GM19239 (cell line): ENCODE data around the gene CDCA4.
A peak's percentile ranks its signal among the peaks of the same experiment; 100 is the strongest.
"Not testable (repeated sequence)": the region's sequence is repeated elsewhere in the genome, so short reads cannot be mapped to it uniquely, and the experiment has no call there.

ENCODE experiments used
- DNase-seq: peaks from one replicate; pipeline ENCODE4 v3.0.0; 2011; ENCODE audit warnings: low spot score; ENCODE audit not compliant: insufficient read length
- FAIRE-seq: peaks from 2 replicates; lab custom pipeline; 2011; peaks lifted over from hg19 to GRCh38; lab: Jason Lieb, UNC

The CDCA4 gene

GRCh38 chr14:105039458-105040205, 18.7 kb upstream of the CDCA4 start:
- DNase-seq (no peak), FAIRE-seq (no peak)

GRCh38 chr14:105035616-105036015, 14.7 kb upstream of the CDCA4 start:
- not testable (repeated sequence) for DNase-seq, FAIRE-seq

GRCh38 chr14:105034315-105035039, 13.6 kb upstream of the CDCA4 start:
- FAIRE-seq (no peak), DNase-seq (no peak)

GRCh38 chr14:105033412-105033900, 12.6 kb upstream of the CDCA4 start:
- not testable (repeated sequence) for DNase-seq, FAIRE-seq

DNA sequence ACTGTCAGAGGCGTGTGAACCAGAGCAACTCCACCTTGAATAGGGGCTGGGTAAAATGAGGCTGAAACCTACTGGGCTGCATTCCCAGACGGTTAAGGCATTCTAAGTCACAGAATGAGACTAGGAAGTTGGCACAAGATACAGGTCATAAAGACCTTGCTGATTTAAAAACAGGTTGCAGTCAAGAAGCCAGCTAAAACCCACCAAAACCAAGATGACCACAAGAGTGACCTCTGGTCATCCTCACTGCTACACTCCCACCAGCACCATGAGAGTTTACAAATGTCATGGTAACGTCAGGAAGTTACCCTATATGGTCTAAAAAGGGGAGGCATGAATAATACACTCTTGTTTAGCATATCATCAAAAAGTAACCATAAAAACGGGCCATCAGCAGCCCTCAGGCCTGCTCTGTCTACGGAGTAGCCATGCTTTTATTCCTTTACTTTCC, 11.6 kb upstream of the CDCA4 start:
- not testable (repeated sequence) for FAIRE-seq, DNase-seq

- FAIRE-seq (no peak), DNase-seq (no peak)
Measured at GRCh38 chr14:105030836-105031396, 10.0 kb upstream of the CDCA4 start.

- DNase-seq (no peak), FAIRE-seq (no peak)
Measured at GRCh38 chr14:105030194-105030593, 9.3 kb upstream of the CDCA4 start.

GRCh38 chr14:105029402-105029801, 8.5 kb upstream of the CDCA4 start:
- FAIRE-seq = no peak
- DNase-seq = no peak

DNA sequence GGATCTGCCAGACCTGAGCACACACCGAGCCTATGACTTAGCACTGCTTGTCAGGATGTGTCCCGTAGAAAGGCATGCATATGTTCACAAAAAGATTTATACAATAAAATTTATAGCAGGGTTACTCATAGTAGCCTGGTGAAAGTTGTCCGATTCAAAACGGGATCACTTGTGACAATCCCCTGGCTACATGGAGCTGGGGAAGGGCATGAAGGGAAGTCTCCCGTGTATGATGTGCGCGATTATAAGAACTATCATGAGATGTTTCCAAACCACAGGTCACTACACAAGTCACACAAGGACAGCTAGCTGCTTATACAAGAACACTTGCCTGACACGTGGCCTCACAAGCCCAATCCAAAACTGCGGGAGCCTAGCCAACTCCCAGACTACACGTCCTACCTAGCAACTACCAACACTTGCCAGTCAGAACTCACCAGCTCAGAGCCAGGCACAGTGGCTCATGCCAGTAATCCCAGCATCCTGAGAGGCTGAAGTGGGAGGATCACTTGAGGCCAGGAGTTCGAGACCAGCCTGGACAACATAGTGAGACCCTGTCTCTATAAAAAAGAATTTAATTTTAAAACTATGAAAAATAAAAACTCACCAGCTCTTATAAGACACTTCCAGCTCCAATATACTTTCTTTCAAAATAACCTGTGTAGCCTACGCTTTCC, 7.5 kb upstream of the CDCA4 start:
- DNase-seq (no peak), FAIRE-seq (no peak)

DNA sequence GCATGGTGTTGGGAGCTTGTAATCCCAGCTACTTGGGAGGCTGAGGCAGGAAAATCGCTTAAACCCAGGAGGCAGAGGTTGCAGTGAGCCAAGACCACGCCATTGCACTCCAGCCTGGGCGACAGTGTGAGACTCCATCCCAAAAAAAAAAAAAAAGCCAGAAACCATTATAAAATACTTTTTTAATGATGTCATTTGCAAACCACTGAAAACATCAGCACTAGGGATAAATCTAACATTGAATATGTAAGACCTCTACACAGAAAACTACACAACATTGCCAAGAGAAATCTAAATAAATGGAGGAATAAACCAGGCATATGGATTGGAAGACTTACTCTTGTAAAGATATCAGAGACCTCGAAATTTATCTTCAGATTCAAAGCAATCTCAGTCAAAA, 6.8 kb upstream of the CDCA4 start:
- not testable (repeated sequence) for FAIRE-seq

GRCh38 chr14:105026802-105027563, 6.1 kb upstream of the CDCA4 start:
- FAIRE-seq = no peak
- DNase-seq = no peak

More for the DNA sequence above, 6.8 kb upstream of the CDCA4 start:
- DNase-seq = not testable (repeated sequence)

DNA sequence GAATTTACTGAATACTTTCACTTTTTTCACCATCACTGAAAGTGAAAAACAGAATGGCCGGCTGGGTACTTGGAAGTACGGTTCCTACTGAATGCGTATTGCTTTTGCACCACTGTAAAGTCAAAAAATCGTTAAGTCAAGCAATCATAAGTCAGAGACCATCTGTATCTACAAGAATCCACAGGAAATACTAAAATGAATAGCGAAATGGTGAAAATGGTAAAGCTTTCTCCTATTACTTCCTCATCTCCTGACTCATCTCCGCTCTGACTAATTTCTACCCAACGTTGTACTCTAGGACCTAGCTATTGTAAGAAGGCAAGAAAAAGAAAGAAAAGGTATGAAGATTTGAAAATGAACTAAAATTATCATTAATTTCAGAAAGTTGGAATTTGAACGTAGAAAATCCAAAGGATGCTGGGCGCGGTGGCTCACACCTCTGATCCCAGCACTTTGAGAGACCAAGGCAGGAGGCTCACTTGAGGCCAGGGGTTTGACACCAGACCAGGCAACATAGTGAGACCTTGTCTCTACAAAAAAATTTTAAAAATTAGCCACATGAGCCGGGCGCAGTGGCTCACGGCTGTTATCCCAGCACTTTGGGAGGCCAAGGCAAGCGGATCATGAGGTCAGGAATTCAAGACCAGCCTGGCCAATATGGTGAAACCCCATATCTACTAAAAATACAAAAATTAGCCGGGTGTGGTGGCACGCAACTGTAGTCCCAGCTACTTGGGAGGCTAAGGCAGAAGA, 5.3 kb upstream of the CDCA4 start:
- FAIRE-seq (peak; percentile 88), DNase-seq (no peak)

DNA sequence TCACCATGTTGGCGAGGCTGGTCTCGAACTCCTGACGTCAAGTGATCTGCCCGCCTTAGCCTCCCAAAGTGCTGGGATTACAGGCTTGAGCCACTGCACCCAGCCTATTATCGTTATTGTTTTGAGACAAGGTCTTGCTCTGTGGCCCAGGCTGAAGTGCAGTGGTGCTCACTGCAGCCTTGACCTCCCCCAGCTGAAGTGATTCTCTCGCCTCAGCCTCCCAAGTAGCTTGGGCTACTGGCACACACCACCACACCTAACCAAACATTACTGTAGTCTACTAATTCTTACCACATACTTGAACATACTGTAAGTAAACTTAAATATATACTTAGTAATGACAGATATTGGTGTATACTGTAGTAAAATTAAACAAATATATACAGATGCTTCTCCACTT, 4.5 kb upstream of the CDCA4 start:
- no peak for FAIRE-seq
- no peak for DNase-seq

- DNase-seq = no peak
- FAIRE-seq = no peak
Measured at GRCh38 chr14:105023791-105024480, 3.1 kb upstream of the CDCA4 start.

DNA sequence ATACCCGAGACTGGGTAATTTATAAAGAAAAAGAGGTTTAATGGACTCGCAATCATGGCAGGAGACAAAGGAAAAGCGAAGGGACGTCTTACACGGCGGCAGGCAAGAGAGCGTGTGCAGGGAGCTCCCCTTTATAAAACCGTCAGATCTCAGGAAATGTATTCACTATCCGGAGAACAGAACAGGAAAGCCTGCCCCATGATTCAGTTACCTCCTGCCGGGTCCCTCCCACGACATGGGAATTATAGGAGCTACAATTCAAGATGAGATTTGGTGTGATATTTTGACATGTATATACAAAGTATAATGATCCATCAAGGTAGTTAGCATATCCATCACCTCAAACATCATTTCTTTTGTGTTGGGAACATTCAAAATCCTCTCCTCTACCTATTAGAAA, 2.3 kb upstream of the CDCA4 start:
- DNase-seq (no peak), FAIRE-seq (no peak)

DNA sequence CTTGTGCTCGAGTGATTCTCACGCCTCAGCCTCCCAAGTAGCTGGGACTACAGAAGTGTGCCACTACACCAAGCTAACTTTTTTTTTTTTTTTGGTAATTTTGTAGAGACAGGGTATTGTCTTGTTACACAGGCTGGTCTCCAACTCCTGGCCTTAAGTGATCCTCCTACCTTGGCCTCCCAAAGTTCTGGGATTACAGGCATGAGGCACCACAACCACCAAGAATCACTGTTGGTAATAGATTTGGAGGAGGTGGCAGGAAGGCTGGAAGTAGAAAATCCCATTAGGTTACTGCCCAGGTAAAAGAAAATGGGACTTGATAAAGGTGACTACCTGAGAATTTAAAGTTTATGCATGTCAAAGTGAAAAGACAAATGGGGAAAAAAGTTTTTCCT, 1.4 kb upstream of the CDCA4 start:
- no peak for FAIRE-seq
- DNase-seq = no peak

GRCh38 chr14:105021656-105022275, 883 bp upstream of the CDCA4 start:
- FAIRE-seq = no peak
- DNase-seq = no peak
